Endothelial cell of umbilical vein (primary cell): ENCODE results near the gene HMGXB4. TPM values are rescaled to one million over a fixed set of nuclear protein-coding genes. Genes with fewer than 3 reads are reported as not detected.

Experiments
- BruUV-seq: library from RNA; stranded (reverse); fragments of 400-500 nt; replicated peaks from 2 replicates; lab custom pipeline; 2021; lab: Mats Ljungman, UMichigan
- CTCF ChIA-PET: fragments of 300-600, 350-600 bp; sonication (Branson Sonifier 250); formaldehyde crosslinking; loops from one replicate; lab custom pipeline; 2021; ENCODE audit warnings: antibody characterized with exemption, inconsistent platforms; lab: Charles Lee
- POLR2A ChIA-PET: fragments of 300-600, 350-600 bp; sonication (Branson Sonifier 250); formaldehyde crosslinking; loops from one replicate; lab custom pipeline; 2021; ENCODE audit warnings: antibody characterized with exemption, inconsistent platforms; lab: Charles Lee
- DNase-seq: peaks from one replicate; pipeline ENCODE4 v3.0.0-alpha.2; 2011; ENCODE audit warnings: low read depth, low spot score
- FAIRE-seq: peaks from 2 replicates; lab custom pipeline; 2011; peaks lifted over from hg19 to GRCh38; lab: Jason Lieb, UNC
- H2AFZ ChIP-seq: 2 replicates; pipeline ENCODE4 v1.6.0; 2012; ENCODE audit warnings: low read depth, low read length, control low read depth, inconsistent platforms
- H3K27ac ChIP-seq: 2 replicates; pipeline ENCODE4 v1.5.1; 2011; ENCODE audit warnings: low read depth, mild to moderate bottlenecking, control low read depth, low read length, moderate library complexity; ENCODE audit not compliant: insufficient read depth
- H3K27me3 ChIP-seq, 2 experiments: 2 replicates each; pipeline versions ENCODE4 v1.6.0 to v1.6.1; 2011; ENCODE audit warnings: low read length in 2 of 2, mixed read lengths in 1 of 2; ENCODE audit not compliant: control insufficient read depth in 2 of 2, insufficient read depth in 2 of 2
- H3K36me3 ChIP-seq, 2 experiments: 2 replicates in 1 of 2; 3 replicates in 1 of 2; pipeline ENCODE4 v1.5.1; 2011; ENCODE audit warnings: low read length in 2 of 2, mild to moderate bottlenecking in 1 of 2, moderate library complexity in 1 of 2; ENCODE audit not compliant: control insufficient read depth in 2 of 2, insufficient read depth in 2 of 2; ENCODE audit errors: extremely low read depth in 1 of 2
- H3K4me1 ChIP-seq: 3 replicates; pipeline ENCODE4 v1.5.1; 2011; ENCODE audit warnings: mild to moderate bottlenecking, low read length; ENCODE audit not compliant: control insufficient read depth, insufficient read depth; ENCODE audit errors: extremely low read depth
- H3K4me2 ChIP-seq: 2 replicates; pipeline ENCODE4 v1.6.1; 2011; ENCODE audit warnings: low read length, control low read depth, mixed read lengths; ENCODE audit not compliant: insufficient read depth
- H3K4me3 ChIP-seq, 3 experiments: fragments of 200-600 bp in 1 of 3; sonication (generic), shearing (Covaris generic) in 1 of 3; replicated peaks in 1 of 3; 2 replicates each; pipeline ENCODE4 v1.5.1; 2011 to 2016; ENCODE audit warnings: control low read depth in 3 of 3, low read length in 3 of 3, mild to moderate bottlenecking in 2 of 3, inconsistent platforms in 1 of 3, low read depth in 1 of 3, moderate library complexity in 1 of 3; ENCODE audit not compliant: insufficient read depth in 1 of 3
- H3K79me2 ChIP-seq: 2 replicates; pipeline ENCODE4 v1.6.0; 2012; ENCODE audit warnings: low read length, inconsistent platforms; ENCODE audit not compliant: control insufficient read depth, insufficient read depth
- H3K9ac ChIP-seq: replicated peaks from 2 replicates; pipeline ENCODE3; 2011; ENCODE audit warnings: low read length, control low read depth; ENCODE audit not compliant: insufficient read depth; ENCODE audit errors: extremely low read depth
- H3K9me1 ChIP-seq: replicated peaks from 3 replicates; pipeline ENCODE4 v1.6.0; 2011; ENCODE audit warnings: mild to moderate bottlenecking, low read length; ENCODE audit not compliant: control insufficient read depth, insufficient read depth; ENCODE audit errors: extremely low read depth
- H3K9me3 ChIP-seq: replicated peaks from 2 replicates; pipeline ENCODE4 v1.5.1; 2012; ENCODE audit warnings: low read length, inconsistent platforms; ENCODE audit not compliant: control insufficient read depth, insufficient read depth
- H4K20me1 ChIP-seq: replicated peaks from 2 replicates; pipeline ENCODE3; 2011; ENCODE audit warnings: mild to moderate bottlenecking, low read length; ENCODE audit not compliant: control insufficient read depth, insufficient read depth; ENCODE audit errors: extremely low read depth
- CTCF ChIP-seq, 2 donors: IDR thresholded peaks; 1 replicate in 1 of 2; 2 replicates in 1 of 2; pipeline ENCODE4 v1.5.1; 2011; ENCODE audit warnings: low read length in 2 of 2, mild to moderate bottlenecking in 2 of 2, moderate library complexity in 2 of 2, control low read depth in 1 of 2, inconsistent platforms in 1 of 2, low read depth in 1 of 2; ENCODE audit not compliant: insufficient read depth in 1 of 2; ENCODE audit errors: extremely low read depth in 1 of 2
- EZH2 ChIP-seq: IDR thresholded peaks from 2 replicates; pipeline ENCODE4 v1.6.1; 2012; ENCODE audit warnings: borderline replicate concordance, low read depth, mild to moderate bottlenecking, moderate library complexity, low read length, inconsistent platforms; ENCODE audit not compliant: severe bottlenecking
- FOS ChIP-seq: IDR thresholded peaks from 2 replicates; pipeline ENCODE4 v1.6.1; 2011; ENCODE audit warnings: mild to moderate bottlenecking, low read length, moderate library complexity, borderline replicate concordance; ENCODE audit not compliant: insufficient read depth
- GATA2 ChIP-seq: IDR thresholded peaks from 2 replicates; pipeline ENCODE4 v1.7.0; 2011; ENCODE audit warnings: low read depth, mild to moderate bottlenecking, moderate library complexity, mixed read lengths, low read length; ENCODE audit not compliant: insufficient read length, insufficient read depth
- MAX ChIP-seq: IDR thresholded peaks from 2 replicates; pipeline ENCODE4 v1.6.1; 2011; ENCODE audit not compliant: insufficient read depth, insufficient read length
- MYC ChIP-seq: IDR thresholded peaks from one replicate; pipeline ENCODE4 v1.6.1; 2011; ENCODE audit warnings: mild to moderate bottlenecking, low read depth, low read length
- POLR2A ChIP-seq: IDR thresholded peaks from 2 replicates; pipeline ENCODE4 v1.6.1; 2012; ENCODE audit warnings: low read depth, mild to moderate bottlenecking, control low read depth, low read length
- POLR2AphosphoS5 ChIP-seq: IDR thresholded peaks from 2 replicates; pipeline ENCODE4 v1.6.1; 2012; ENCODE audit warnings: low read depth, mild to moderate bottlenecking, control low read depth, low read length, moderate library complexity; ENCODE audit not compliant: insufficient read depth
- dilution Hi-C: fragments of 300-500 bp; cut with MboI; formaldehyde crosslinking; loops from one replicate; pipeline ENCODE4 v1.15.0; 2019; ENCODE audit warnings: low sequenced_read_pairs; ENCODE audit not compliant: extremely low pct_ligation_motif_present
- intact Hi-C: fragments of 100-400 bp; cut with micrococcal nuclease; formaldehyde crosslinking; loops from one replicate; pipeline ENCODE4 v1.10.0; 2022
- polyA plus RNA-seq, 4 experiments: library from polyadenylated mRNA; depleted of rRNA in 3 of 4; stranded (reverse) in 3 of 4; unstranded in 1 of 4; fragments of >200 nt; gene quantifications; 2 replicates each; pipeline versions ENCODE4 v1.2.1 to v1.2.3, GENCODE V29; 2011 to 2012; ENCODE audit warnings: missing spikeins in 1 of 4
- total RNA-seq: library from RNA; stranded (reverse); gene quantifications from 2 replicates; pipeline ENCODE4 v1.2.3, GENCODE V29; 2021

HMGXB4 gene
- total and polyA plus RNA-seq, 2 donors (not counting 3 experiments of a cell fraction or from before 2014, with no cell fraction given): 12.2 to 30.5 TPM

- Histone ChIP-seq H3K27ac (peak overlapping the region; percentile 96), H3K4me3 (no peak overlapping the region), H3K27me3 (no peaks in the 10 kb centered on the region), H3K36me3 (no peaks in the 10 kb centered on the region), H3K4me1 (peaks cover 38% of the 10 kb centered on the region), H3K9ac (peak overlapping the region; percentile 12), H3K4me2 (no peak overlapping the region), H3K9me3 (no peaks in the 10 kb centered on the region), H4K20me1 (no peaks in the 10 kb centered on the region), H2AFZ (no peak overlapping the region), H3K9me1 (no peaks in the 10 kb centered on the region), H3K79me2 (peaks cover 23% of the 10 kb centered on the region)
- POLR2A ChIA-PET: interaction anchor here (0.7 kb wide), 1 partner anchor 23 kb away, joined by 3 read pairs; no protein-coding TSS in a partner anchor
- CTCF ChIA-PET: interaction anchor here (1.2 to 2.0 kb wide), 2 partner anchors 17 to 23 kb away, joined by 4 to 10 read pairs; no protein-coding TSS in a partner anchor
- BruUV-seq: no TSS peak
- intact Hi-C loops: no loop called here
- no peak for TF ChIP-seq EZH2
- dilution Hi-C loops: no loop called here
- no peak for FAIRE-seq
- no peak for DNase-seq
These were observed 50.1 kb downstream of the HMGXB4 start for GRCh38 chr22:35307372-35307771.

GRCh38 chr22:35307892-35308291, 50.6 kb downstream of the HMGXB4 start:
- TF ChIP-seq MAX (no peak), POLR2A (no peak), GATA2 (no peak), CTCF (IDR thresholded peaks at IDR 0.05; ENCODE audit: extremely low read depth in 1 of 2, insufficient read depth in 1 of 2, low read depth in 1 of 2, low read length in 2 of 2) (no peak), MYC (no peak), FOS (no peak), POLR2AphosphoS5 (no peak), EZH2 (no peak)
- Histone ChIP-seq H3K9ac (peak overlapping the region; percentile 12), H3K4me3 (no peak overlapping the region), H3K27me3 (no peaks in the 10 kb centered on the region), H3K27ac (peak overlapping the region; percentile 96), H4K20me1 (no peaks in the 10 kb centered on the region), H3K36me3 (no peaks in the 10 kb centered on the region), H3K4me1 (peaks cover 43% of the 10 kb centered on the region), H3K4me2 (no peak overlapping the region), H3K79me2 (peaks cover 24% of the 10 kb centered on the region), H3K9me3 (no peaks in the 10 kb centered on the region), H3K9me1 (no peaks in the 10 kb centered on the region), H2AFZ (no peak overlapping the region)
- ChIA-PET POLR2A (no interaction called here), CTCF (no interaction called here)
- FAIRE-seq (peak; percentile 40), DNase-seq (peak; percentile 46)
- dilution Hi-C loops: no loop called here
- intact Hi-C loops: no loop called here
- BruUV-seq: no TSS peak
